Body of pancreas (tissue), 4 donors: Measurements from ENCODE around the gene SLC4A1AP. TPM values are rescaled to one million over a fixed set of nuclear protein-coding genes. Genes with fewer than 3 reads are reported as not detected.

Experiments used
- ATAC-seq: fragments of 150-250 bp; one replicate; pipeline ENCODE4 v1.9.1; 2016
- DNase-seq, 4 donors: peaks; one replicate each; pipeline ENCODE4 v3.0.0-alpha.2; 2019
- H3K27ac ChIP-seq, 4 donors: fragments of 200-600 bp; sonication (generic); 1 replicate in 3 of 4; 2 replicates in 1 of 4; pipeline versions ENCODE4 v1.5.1 to v1.6.1; 2016 to 2019; ENCODE audit warnings: mild to moderate bottlenecking in 1 of 4, mixed read lengths in 1 of 4, moderate library complexity in 1 of 4
- H3K27me3 ChIP-seq, 2 donors: fragments of 200-600 bp; sonication (generic); one replicate each; pipeline ENCODE4 v1.6.0; 2016; ENCODE audit warnings: mild to moderate bottlenecking in 1 of 2
- H3K36me3 ChIP-seq, 2 donors: fragments of 200-600 bp; sonication (generic); replicated peaks in 1 of 2; 2 replicates each; pipeline ENCODE4 v1.5.1; 2016; ENCODE audit warnings: low read depth in 2 of 2; ENCODE audit not compliant: insufficient read depth in 1 of 2
- H3K4me1 ChIP-seq: fragments of 200-600 bp; sonication (generic); one replicate; pipeline ENCODE4 v1.6.0; 2016
- H3K4me3 ChIP-seq, 2 donors: fragments of 200-600 bp; sonication (generic); 1 replicate in 1 of 2; 2 replicates in 1 of 2; pipeline ENCODE4 v1.5.1; 2016 to 2019
- H3K9me3 ChIP-seq, 3 donors: fragments of 200-600 bp; sonication (generic); 1 replicate in 2 of 3; 2 replicates in 1 of 3; pipeline ENCODE4 v1.5.1; 2016
- CTCF ChIP-seq, 7 experiments: fragments of 450-650 bp in 4 of 7; fragments of 200-600 bp in 3 of 7; sonication (generic) in 3 of 7; IDR thresholded peaks; one replicate each; pipeline ENCODE4 v1.5.1; 2016 to 2019; ENCODE audit warnings: antibody characterized with exemption in 7 of 7
- POLR2A ChIP-seq, 3 donors: fragments of 450-650 bp; IDR thresholded peaks; one replicate each; pipeline ENCODE4 v1.6.1; 2016; ENCODE audit warnings: antibody characterized with exemption in 3 of 3, mild to moderate bottlenecking in 2 of 3
- WGBS, 2 donors: methylation state at CpG; one replicate each; pipeline ENCODE4 v1.1.5; 2017; 5-methylcytosine and 5-hydroxymethylcytosine counted together
- intact Hi-C: fragments of 100-400 bp; cut with DNase I; formaldehyde crosslinking; loops from one replicate; pipeline ENCODE4 v1.15.1; 2023
- total RNA-seq, 2 donors: library from RNA; depleted of rRNA; stranded (reverse); fragments of >200 nt; gene quantifications; one replicate each; pipeline ENCODE4 v1.1.0, GENCODE V29; 2016

The SLC4A1AP gene
- total RNA-seq, 2 donors from 2014 or later: 15.6 to 22.4 TPM

- 50 to 64% methylated on average over 1 of the region's 1 CpG for WGBS, 2 donors
- DNase-seq: no peak
- TF ChIP-seq POLR2A (IDR thresholded peaks at IDR 0.05) (no peak), CTCF (IDR thresholded peaks at IDR 0.05) (no peak)
These were observed 48.8 kb downstream of the SLC4A1AP start for GRCh38 chr2:27712522-27712921.

GRCh38 chr2:27713201-27713600 lies 49.5 kb downstream of the SLC4A1AP start:
- Histone ChIP-seq H3K27me3 (peaks cover 0 to 4% of the 10 kb centered on the region in 2 donors), H3K4me1 (peaks cover 9% of the 10 kb centered on the region), H3K27ac (no peak overlapping the region), H3K4me3 (no peak overlapping the region), H3K36me3 (no peaks in the 10 kb centered on the region), H3K9me3 (no peaks in the 10 kb centered on the region)
- intact Hi-C loops: loop anchor here (10.0 kb wide), 1 partner anchor 692 kb away; no protein-coding TSS in a partner anchor
- no peak for ATAC-seq
- no peak for DNase-seq
- WGBS, 2 donors: 83 to 87% methylated on average over 5 of the region's 5 CpGs
- TF ChIP-seq CTCF (IDR thresholded peaks at IDR 0.05): no peak
- no peak for TF ChIP-seq POLR2A (IDR thresholded peaks at IDR 0.05)

More at GRCh38 chr2:27712522-27712921, 48.8 kb downstream of the SLC4A1AP start:
- Histone ChIP-seq H3K4me1 (peaks cover 14% of the 10 kb centered on the region), H3K36me3 (no peaks in the 10 kb centered on the region), H3K27me3 (peaks cover 0 to 4% of the 10 kb centered on the region in 2 donors), H3K4me3 (no peak overlapping the region), H3K27ac (no peak overlapping the region), H3K9me3 (no peaks in the 10 kb centered on the region)
- intact Hi-C loops: loop anchor here (10.0 kb wide), 1 partner anchor 692 kb away; no protein-coding TSS in a partner anchor
- no peak for ATAC-seq

GRCh38 chr2:27714053-27714452 lies 50.4 kb downstream of the SLC4A1AP start:
- no peak overlapping the region for H3K4me3 ChIP-seq
- H3K36me3 ChIP-seq: no peaks in the 10 kb centered on the region
- 83 to 84% methylated on average over 8 of the region's 8 CpGs for WGBS, 2 donors
- H3K4me1 ChIP-seq: peaks cover 4% of the 10 kb centered on the region
- H3K27ac ChIP-seq: no peak overlapping the region
- ATAC-seq (no peak), DNase-seq (no peak)
- no peak for TF ChIP-seq POLR2A (IDR thresholded peaks at IDR 0.05)
- no peak for TF ChIP-seq CTCF (IDR thresholded peaks at IDR 0.05)
- H3K9me3 ChIP-seq: no peaks in the 10 kb centered on the region
- peaks cover 0 to 4% of the 10 kb centered on the region in 2 donors for H3K27me3 ChIP-seq
- intact Hi-C loops: loop anchor here (10.0 kb wide), 1 partner anchor 691 kb away; no protein-coding TSS in a partner anchor

- peaks cover 4% of the 10 kb centered on the region for H3K4me1 ChIP-seq
- TF ChIP-seq POLR2A (IDR thresholded peaks at IDR 0.05) (no peak), CTCF (IDR thresholded peaks at IDR 0.05) (no peak)
- peak overlapping the region in 1 of 4 donors; percentile 28 for H3K27ac ChIP-seq
- intact Hi-C loops: loop anchor here (10.0 kb wide), 1 partner anchor 690 kb away; no protein-coding TSS in a partner anchor
- H3K27me3 ChIP-seq: peaks cover 0 to 4% of the 10 kb centered on the region in 2 donors
- H3K9me3 ChIP-seq: no peaks in the 10 kb centered on the region
- DNase-seq (no peak), ATAC-seq (peak; percentile 30)
- 75 to 77% methylated on average over 18 of the region's 19 CpGs for WGBS, 2 donors
- H3K36me3 ChIP-seq: no peaks in the 10 kb centered on the region
- H3K4me3 ChIP-seq: no peak overlapping the region
These were observed 51.2 kb downstream of the SLC4A1AP start for GRCh38 chr2:27714851-27715291.
